Putamen (tissue), 1 donor: ENCODE data around the gene SPARC.

Experiments
- DNase-seq: peaks from one replicate; pipeline ENCODE4 v3.0.0-alpha.2; 2016; ENCODE audit warnings: low spot score

SPARC gene

GRCh38 chr5:151678713-151679112 lies 8.0 kb downstream of the SPARC start:
- no peak for DNase-seq

DNA sequence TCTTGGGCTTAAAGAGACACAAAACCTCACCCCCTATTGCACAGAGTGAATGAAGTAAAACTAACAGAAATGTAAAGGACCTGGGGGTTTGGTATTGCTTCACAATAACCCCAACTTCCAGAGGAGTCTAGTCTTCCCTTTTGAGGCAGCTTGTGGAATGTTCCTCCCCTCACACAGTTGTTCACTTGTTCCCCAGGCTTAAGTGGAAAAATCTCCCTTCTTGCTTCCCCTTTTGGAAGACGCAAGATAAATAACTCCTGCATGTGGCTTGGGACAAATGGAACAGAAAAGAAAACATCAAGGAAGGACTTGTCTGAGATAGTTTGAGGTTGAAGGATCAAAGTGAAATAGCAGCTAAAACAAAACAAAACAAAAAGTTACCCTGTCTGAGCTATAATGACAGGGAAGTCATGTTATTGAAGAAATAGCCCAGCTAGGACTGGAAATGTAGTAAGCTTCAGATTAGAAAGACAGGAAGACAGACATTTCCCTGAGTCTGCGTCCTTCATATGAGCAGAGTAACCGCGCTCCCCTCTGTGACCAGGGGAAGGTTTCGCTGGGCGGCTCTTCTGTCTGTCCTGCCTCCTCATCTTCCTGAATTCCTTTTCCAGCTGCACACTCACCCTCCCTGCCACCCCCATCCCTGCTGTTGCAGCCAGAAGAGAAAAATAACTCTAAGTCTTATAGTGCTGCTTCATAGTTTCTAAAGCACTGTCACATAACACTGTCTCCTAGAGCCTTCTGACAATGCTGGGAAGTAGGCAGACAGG lies 8.8 kb downstream of the SPARC start:
- DNase-seq = no peak

DNA sequence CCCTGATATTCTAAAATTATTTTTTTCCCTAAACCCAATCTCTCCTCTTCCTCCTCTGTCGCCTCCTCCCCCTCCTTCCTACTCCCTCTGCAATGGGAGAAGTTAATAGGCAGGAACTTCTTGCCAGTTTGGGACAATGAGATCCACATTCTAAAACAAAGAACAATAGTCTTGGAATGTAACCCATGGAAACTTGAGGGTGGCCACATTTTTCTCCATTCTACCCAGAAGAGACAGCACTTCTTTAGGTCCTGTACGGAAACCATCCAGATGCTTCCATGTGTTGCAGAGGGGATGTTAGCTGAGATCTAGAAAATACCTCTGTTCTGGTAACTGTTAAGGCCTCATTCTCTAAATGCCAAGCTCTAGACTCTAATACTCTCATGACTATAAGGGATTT lies 10.0 kb downstream of the SPARC start:
- no peak for DNase-seq

- no peak for DNase-seq
Measured at GRCh38 chr5:151676314-151676712, 10.4 kb downstream of the SPARC start.

DNA sequence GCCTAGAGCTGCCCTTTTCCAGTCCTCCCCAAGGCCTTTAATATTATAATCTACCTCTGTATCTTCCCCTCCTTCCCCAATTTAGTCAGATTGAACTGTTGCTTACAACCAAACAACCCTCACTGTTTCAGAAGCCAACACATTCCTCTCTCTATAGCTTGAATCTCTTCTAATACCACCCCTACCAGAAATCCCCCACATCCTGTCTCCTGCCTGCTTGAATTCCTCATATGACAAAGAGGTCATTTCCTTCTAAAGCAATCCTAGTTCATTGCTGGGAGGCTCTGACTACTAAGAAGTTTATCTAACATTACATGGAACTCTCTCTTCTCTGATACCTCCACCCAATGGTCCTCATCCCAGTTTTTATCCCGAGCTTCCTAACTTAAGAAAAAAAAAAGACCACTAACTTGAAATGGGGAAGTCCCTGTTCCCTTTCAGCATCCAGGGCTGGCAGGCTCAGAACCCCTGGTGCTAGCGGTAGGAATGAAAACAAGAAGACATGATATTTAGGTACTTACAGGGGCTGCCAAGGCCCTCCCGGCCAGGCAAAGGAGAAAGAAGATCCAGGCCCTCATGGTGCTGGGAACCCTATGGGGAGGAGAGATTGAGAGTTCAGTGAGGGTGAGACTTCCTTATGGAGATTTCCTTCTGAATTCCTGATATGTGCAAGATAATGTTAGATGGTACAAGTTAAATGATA lies 11.0 kb downstream of the SPARC start:
- DNase-seq = no peak

- no peak for DNase-seq
Measured at GRCh38 chr5:151674626-151675610, 11.8 kb downstream of the SPARC start.

DNA sequence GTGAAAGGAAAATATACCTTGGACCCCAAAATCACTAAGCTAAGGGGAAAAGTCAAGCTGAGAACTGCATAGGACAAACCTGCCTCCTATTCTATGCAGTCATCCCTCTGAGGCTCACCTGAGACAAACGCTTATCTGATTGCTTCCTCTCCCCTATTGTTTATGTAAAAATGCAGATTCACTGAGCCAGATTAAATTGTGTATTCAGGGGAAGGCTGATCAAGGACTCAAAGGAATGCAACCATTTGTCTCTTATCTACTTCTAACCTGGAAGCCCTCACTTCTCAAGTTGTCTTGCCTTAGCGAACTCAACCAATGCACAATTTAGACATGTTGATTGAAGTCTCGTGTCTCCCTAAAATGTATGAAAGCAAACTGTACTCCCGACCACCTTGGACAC lies 13.3 kb downstream of the SPARC start:
- no peak for DNase-seq

DNA sequence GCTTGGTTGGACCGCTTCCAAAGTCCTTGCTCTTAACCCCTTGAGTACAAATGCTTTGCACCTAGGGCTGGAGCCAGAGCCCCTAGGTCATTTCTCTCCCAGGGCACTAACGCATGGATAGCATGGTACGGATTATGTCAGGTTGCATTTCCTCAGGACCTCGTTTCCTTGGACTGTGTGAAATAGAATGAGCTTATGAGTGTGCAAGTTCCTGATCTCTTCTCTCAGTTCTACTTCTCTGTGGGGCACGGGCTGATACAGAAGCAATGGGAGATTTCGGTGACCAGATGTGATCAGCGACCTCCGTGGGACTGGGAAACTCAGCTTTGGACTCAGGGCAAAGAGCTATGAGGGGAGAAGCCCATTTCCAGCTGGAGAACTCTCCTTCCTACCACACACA lies 14.2 kb downstream of the SPARC start:
- no peak for DNase-seq

- no peak for DNase-seq
Measured at GRCh38 chr5:151671950-151672349, 14.8 kb downstream of the SPARC start.

- DNase-seq = no peak
Measured at GRCh38 chr5:151670953-151671636, 15.6 kb downstream of the SPARC start.

DNA sequence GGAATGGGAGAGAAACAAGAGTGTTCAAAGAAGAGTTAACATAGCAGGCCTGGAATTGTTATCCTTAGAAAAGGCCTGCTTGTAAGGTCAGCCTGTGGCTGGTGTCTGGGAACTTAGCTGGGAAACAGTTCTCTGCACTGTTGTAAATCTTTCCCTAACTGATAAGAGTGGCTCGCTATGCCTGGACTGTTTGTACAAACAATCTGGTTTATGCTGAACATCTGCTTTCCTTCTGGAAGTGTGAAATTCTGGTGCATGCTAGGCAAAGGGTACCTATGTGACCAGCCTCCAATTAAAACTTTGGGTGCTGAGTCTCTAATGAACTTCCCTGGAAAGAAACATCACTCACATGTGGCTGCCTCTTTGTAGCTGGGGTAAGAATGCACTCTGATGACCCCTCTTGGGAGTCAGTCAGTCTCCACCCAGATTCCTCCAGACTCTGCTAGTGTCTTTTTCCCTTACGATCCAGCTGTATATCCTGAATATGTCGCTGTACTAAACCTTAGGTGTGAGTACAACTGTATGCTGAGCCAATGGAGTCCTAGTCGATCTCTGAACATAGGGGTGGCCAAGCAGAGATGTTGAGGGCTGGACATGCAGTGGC lies 16.5 kb downstream of the SPARC start:
- DNase-seq = no peak

- no peak for DNase-seq
Measured at GRCh38 chr5:151667083-151667482, 19.6 kb downstream of the SPARC start.

GRCh38 chr5:151665613-151666012 lies 21.1 kb downstream of the SPARC start:
- no peak for DNase-seq

- no peak for DNase-seq
Measured at GRCh38 chr5:151664694-151665585, 21.8 kb downstream of the SPARC start.

- peak; percentile 54 for DNase-seq
Measured at GRCh38 chr5:151663617-151664293, 23.0 kb downstream of the SPARC start.

DNA sequence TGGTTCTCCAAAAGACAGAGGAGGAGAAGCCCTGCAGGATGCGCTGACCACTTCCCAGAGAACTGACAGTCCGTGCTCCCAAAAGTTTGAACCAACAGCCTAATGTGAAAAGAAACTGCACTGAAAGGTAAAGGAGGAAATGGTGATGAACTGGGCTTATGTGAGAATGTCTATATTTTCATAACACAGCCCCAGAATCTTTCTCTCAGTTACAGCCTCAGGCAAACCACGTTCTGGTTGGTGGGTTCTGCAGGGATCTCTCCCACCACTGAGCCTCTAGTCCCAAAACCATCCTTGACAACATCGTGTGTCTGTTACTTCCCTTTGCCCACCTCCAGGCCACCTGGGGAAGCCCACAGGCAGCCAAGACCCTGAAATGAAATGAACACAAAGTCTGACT lies 23.9 kb downstream of the SPARC start:
- DNase-seq = no peak

- DNase-seq = no peak
Measured at GRCh38 chr5:151661968-151662732, 24.6 kb downstream of the SPARC start.

GRCh38 chr5:151660616-151661495 lies 25.9 kb downstream of the SPARC start:
- DNase-seq = no peak
